Measurements from ENCODE around the gene CDH10. TPM values are rescaled to one million over a fixed set of nuclear protein-coding genes. Genes with fewer than 3 reads are reported as not detected.

CDH10 gene
- total and polyA plus RNA-seq, 2 of the 13 experiments (the other 11 are each of a cell fraction or from before 2014, with no cell fraction given) = 0.01 to 0.04 TPM

DNA sequence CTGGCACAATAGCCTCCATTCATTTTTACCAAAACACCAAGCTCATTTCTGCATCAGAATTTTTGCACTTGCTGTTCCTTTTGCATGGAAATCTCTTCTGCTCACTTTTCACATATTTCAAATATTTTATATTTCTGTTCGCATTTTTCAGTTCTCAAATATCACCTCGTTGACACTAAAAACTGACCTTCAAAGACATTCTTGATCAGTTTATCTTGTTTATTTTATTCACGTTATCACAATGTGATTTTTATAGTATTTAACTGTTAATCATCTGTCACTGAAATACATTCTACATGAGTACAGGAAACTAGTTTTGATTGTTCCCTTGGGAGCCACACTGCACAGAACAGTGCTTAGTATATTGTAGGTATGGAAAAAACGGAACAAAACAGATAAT is 29.6 kb downstream of the CDH10 start (continued):
- TF ChIP-seq ZNF800 (CRISPR knock-in tag; IDR thresholded peaks at IDR 0.05) (no peak), EP300 (IDR thresholded peaks at IDR 0.05; ENCODE audit: low read depth in 2 of 2, low read length in 2 of 2) (no peak), EP300 (CRISPR knock-in tag; IDR thresholded peaks at IDR 0.05; ENCODE audit: borderline replicate concordance) (no peak), ZNF549 (CRISPR knock-in tag; IDR thresholded peaks at IDR 0.05) (no peak), ZNF570 (CRISPR knock-in tag; IDR thresholded peaks at IDR 0.05; ENCODE audit: borderline replicate concordance) (no peak), NR2F2 (IDR thresholded peaks at IDR 0.05; ENCODE audit: borderline replicate concordance, low read depth) (no peak), ZEB1 (IDR thresholded peaks at IDR 0.05; ENCODE audit: insufficient replicate concordance, low read depth) (no peak), NFYB (CRISPR knock-in tag; IDR thresholded peaks at IDR 0.05) (no peak), GZF1 (CRISPR knock-in tag; IDR thresholded peaks at IDR 0.05) (no peak)
- TF ChIP-seq, protein P1, sequence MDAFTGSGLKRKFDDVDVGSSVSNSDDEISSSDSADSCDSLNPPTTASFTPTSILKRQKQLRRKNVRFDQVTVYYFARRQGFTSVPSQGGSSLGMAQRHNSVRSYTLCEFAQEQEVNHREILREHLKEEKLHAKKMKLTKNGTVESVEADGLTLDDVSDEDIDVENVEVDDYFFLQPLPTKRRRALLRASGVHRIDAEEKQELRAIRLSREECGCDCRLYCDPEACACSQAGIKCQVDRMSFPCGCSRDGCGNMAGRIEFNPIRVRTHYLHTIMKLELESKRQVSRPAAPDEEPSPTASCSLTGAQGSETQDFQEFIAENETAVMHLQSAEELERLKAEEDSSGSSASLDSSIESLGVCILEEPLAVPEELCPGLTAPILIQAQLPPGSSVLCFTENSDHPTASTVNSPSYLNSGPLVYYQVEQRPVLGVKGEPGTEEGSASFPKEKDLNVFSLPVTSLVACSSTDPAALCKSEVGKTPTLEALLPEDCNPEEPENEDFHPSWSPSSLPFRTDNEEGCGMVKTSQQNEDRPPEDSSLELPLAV (CRISPR knock-in tag; conservative IDR thresholded peaks at IDR 0.05; ENCODE audit: low read depth) = no peak

GRCh38 chr5:24609706-24610105 is 35.1 kb downstream of the CDH10 start:
- CTCF ChIA-PET (ENCODE audit: low intra/inter-chr PET ratio, low total read pairs) = no interaction called here
- ATAC-seq (no peak), FAIRE-seq (no peak), DNase-seq (ENCODE audit: low spot score) (no peak)
- Histone ChIP-seq H3K27ac (ENCODE audit: extremely low read length, insufficient read depth, low read length) (no peak overlapping the region), H3K9ac (ENCODE audit: insufficient read depth, low read depth, low read length) (no peak overlapping the region), H3K4me2 (ENCODE audit: low read depth, low read length) (no peak overlapping the region), H3K79me2 (ENCODE audit: insufficient read depth, low read length) (no peaks in the 10 kb centered on the region), H3K4me1 (ENCODE audit: insufficient read depth, low read length) (no peaks in the 10 kb centered on the region), H3K36me3 (replicated peaks in 1 of 2; ENCODE audit: control insufficient read depth in 1 of 2, insufficient read depth in 2 of 2, low read length in 2 of 2) (no peaks in the 10 kb centered on the region), H3K4me3 (replicated peaks in 1 of 3; ENCODE audit: insufficient read depth in 1 of 3, low read depth in 2 of 3, low read length in 3 of 3) (no peak overlapping the region), H4K20me1 (ENCODE audit: insufficient read depth, low read length) (no peaks in the 10 kb centered on the region), H3K27me3 (ENCODE audit: control insufficient read depth in 1 of 2, insufficient read depth in 2 of 2, low read length in 2 of 2) (no peaks in the 10 kb centered on the region), H3K9me3 (ENCODE audit: low read length) (no peaks in the 10 kb centered on the region), H2AFZ (ENCODE audit: low read length) (no peak overlapping the region)
- POLR2A ChIA-PET = no interaction called here
- intact Hi-C loops (cut with micrococcal nuclease; ENCODE audit: unreplicated experiment) = no loop called here
- in situ Hi-C loops (cut with HindIII; ENCODE audit: extremely low pct_ligation_motif_present, low pct_unique_long_range_greater_than_20kb) = no loop called here
- no TSS peak for BruUV-seq (replicated peaks)
- 39% methylated on average over 14 of the region's 14 CpGs for WGBS (ENCODE audit: low lambda C conversion rate)
- TF ChIP-seq HMGXB3 (CRISPR knock-in tag; IDR thresholded peaks at IDR 0.05; ENCODE audit: borderline replicate concordance) (no peak), LCORL (IDR thresholded peaks at IDR 0.05) (no peak), LCORL (CRISPR knock-in tag; IDR thresholded peaks at IDR 0.05) (no peak), ZNF225 (CRISPR knock-in tag; IDR thresholded peaks at IDR 0.05) (no peak), TCF12 (IDR thresholded peaks at IDR 0.05) (no peak), TCF12 (CRISPR knock-in tag; IDR thresholded peaks at IDR 0.05) (no peak), BRD4 (CRISPR knock-in tag; IDR thresholded peaks at IDR 0.05) (no peak), ZNF441 (CRISPR knock-in tag; IDR thresholded peaks at IDR 0.05; ENCODE audit: borderline replicate concordance) (no peak), PHF20 (CRISPR knock-in tag; IDR thresholded peaks at IDR 0.05) (no peak)

All from HepG2 (cell line).